CD14-positive monocyte (primary cell): ENCODE results near the gene SCN9A. TPM values are rescaled to one million over a fixed set of nuclear protein-coding genes. Genes with fewer than 3 reads are reported as not detected.

Source experiments
- DNase-seq, 3 donors: peaks; one replicate each; pipeline ENCODE4 v3.0.0-alpha.2; 2011 to 2022
- H2AFZ ChIP-seq: 2 replicates; pipeline ENCODE4 v1.6.0; 2012; ENCODE audit warnings: mild to moderate bottlenecking, low read depth, low read length, inconsistent platforms; ENCODE audit not compliant: insufficient read depth, poor library complexity, severe bottlenecking
- H3K27ac ChIP-seq, 2 donors: 1 replicate in 1 of 2; 2 replicates in 1 of 2; pipeline ENCODE4 v1.5.1; 2012 to 2013; ENCODE audit warnings: low read length in 2 of 2, control low read depth in 1 of 2, inconsistent platforms in 1 of 2, low read depth in 1 of 2, mild to moderate bottlenecking in 1 of 2
- H3K27me3 ChIP-seq, 2 donors: one replicate each; pipeline versions ENCODE4 v1.6.0 to v1.6.1; 2011 to 2013; ENCODE audit warnings: low read length in 2 of 2; ENCODE audit not compliant: control insufficient read depth in 2 of 2, insufficient read depth in 2 of 2
- H3K36me3 ChIP-seq, 2 donors: replicated peaks in 1 of 2; 1 replicate in 1 of 2; 2 replicates in 1 of 2; pipeline versions ENCODE4 v1.5.1 to v1.6.1; 2012 to 2013; ENCODE audit warnings: low read length in 2 of 2, control low read depth in 1 of 2, inconsistent platforms in 1 of 2, mild to moderate bottlenecking in 1 of 2; ENCODE audit not compliant: insufficient read depth in 2 of 2, control insufficient read depth in 1 of 2
- H3K4me1 ChIP-seq, 2 donors: 1 replicate in 1 of 2; 2 replicates in 1 of 2; pipeline versions ENCODE4 v1.5.1 to v1.6.1; 2012 to 2013; ENCODE audit warnings: low read length in 2 of 2, control low read depth in 1 of 2, inconsistent platforms in 1 of 2, mild to moderate bottlenecking in 1 of 2, moderate library complexity in 1 of 2; ENCODE audit not compliant: insufficient read depth in 2 of 2, control insufficient read depth in 1 of 2
- H3K4me2 ChIP-seq: replicated peaks from 2 replicates; pipeline ENCODE3; 2012; ENCODE audit warnings: low read length, moderate library complexity, mild to moderate bottlenecking; ENCODE audit not compliant: poor library complexity, severe bottlenecking; ENCODE audit errors: extremely low read depth
- H3K4me3 ChIP-seq, 3 experiments: fragments of 200-600 bp in 1 of 3; sonication (generic) in 1 of 3; replicated peaks in 1 of 3; 1 replicate in 2 of 3; 2 replicates in 1 of 3; pipeline ENCODE4 v1.5.1; 2011 to 2013; ENCODE audit warnings: low read length in 3 of 3, mild to moderate bottlenecking in 3 of 3, control low read depth in 2 of 3, low read depth in 2 of 3, inconsistent platforms in 1 of 3, moderate library complexity in 1 of 3
- H3K79me2 ChIP-seq: 2 replicates; pipeline ENCODE4 v1.6.0; 2012; ENCODE audit warnings: mild to moderate bottlenecking, control low read depth, inconsistent platforms, low read length, moderate library complexity; ENCODE audit not compliant: insufficient read depth
- H3K9ac ChIP-seq: 2 replicates; pipeline ENCODE4 v1.6.0; 2017; ENCODE audit warnings: low read length, mild to moderate bottlenecking; ENCODE audit not compliant: insufficient read depth, poor library complexity, severe bottlenecking
- H3K9me3 ChIP-seq, 2 donors: replicated peaks in 1 of 2; 1 replicate in 1 of 2; 2 replicates in 1 of 2; pipeline versions ENCODE4 v1.5.1 to v1.6.1; 2012 to 2013; ENCODE audit warnings: low read length in 2 of 2, control low read depth in 1 of 2; ENCODE audit not compliant: control insufficient read depth in 1 of 2, insufficient read depth in 1 of 2
- H4K20me1 ChIP-seq: 2 replicates; pipeline ENCODE4 v1.6.0; 2012; ENCODE audit warnings: mild to moderate bottlenecking, low read length, control low read depth, moderate library complexity; ENCODE audit not compliant: insufficient read depth
- H3K27ac Mint-ChIP-seq, 7 donors: one replicate each; pipeline ENCODE4 v1.8.0; 2020; ENCODE audit warnings: mild to moderate bottlenecking in 7 of 7, mixed read lengths in 7 of 7, moderate library complexity in 6 of 7, inconsistent platforms in 2 of 7
- H3K27me3 Mint-ChIP-seq, 3 donors: one replicate each; pipeline ENCODE4 v1.8.0; 2021 to 2022; ENCODE audit warnings: low read depth in 3 of 3, mild to moderate bottlenecking in 3 of 3, mixed read lengths in 3 of 3, moderate library complexity in 3 of 3, inconsistent platforms in 1 of 3
- H3K36me3 Mint-ChIP-seq, 2 donors: one replicate each; pipeline ENCODE4 v1.8.0; 2020; ENCODE audit warnings: mixed read lengths in 2 of 2, inconsistent platforms in 1 of 2, mild to moderate bottlenecking in 1 of 2
- H3K4me1 Mint-ChIP-seq: one replicate; pipeline ENCODE4 v1.8.0; 2020; ENCODE audit warnings: mild to moderate bottlenecking, mixed read lengths
- H3K4me3 Mint-ChIP-seq, 2 donors: one replicate each; pipeline ENCODE4 v1.8.0; 2020; ENCODE audit warnings: mild to moderate bottlenecking in 2 of 2, mixed read lengths in 2 of 2, moderate library complexity in 1 of 2
- H3K9me3 Mint-ChIP-seq, 7 donors: one replicate each; pipeline ENCODE4 v1.8.0; 2020 to 2022; ENCODE audit warnings: mixed read lengths in 7 of 7, mild to moderate bottlenecking in 6 of 7, moderate library complexity in 6 of 7, inconsistent platforms in 2 of 7
- CTCF ChIP-seq: fragments of 200-600 bp; IDR thresholded peaks from one replicate; pipeline ENCODE4 v1.8.0; 2022; ENCODE audit warnings: antibody characterized with exemption, mild to moderate bottlenecking
- WGBS: methylation state at CpG from one replicate; pipeline ENCODE4 v1.1.5; 2013; ENCODE audit warnings: missing lambda C conversion rate; ENCODE audit not compliant: insufficient coverage; 5-methylcytosine and 5-hydroxymethylcytosine counted together
- intact Hi-C, 2 donors: fragments of 100-400 bp; cut with micrococcal nuclease; formaldehyde crosslinking; loops; one replicate each; pipeline versions ENCODE4 v1.15.0 to v1.15.1; 2023
- polyA plus RNA-seq, 3 donors: library from polyadenylated mRNA; depleted of rRNA in 1 of 3; unstranded in 2 of 3; stranded (reverse) in 1 of 3; fragments of 300-500 nt in 2 of 3; fragments of >200 nt in 1 of 3; fragmentation: Illumina TruSeq in 2 of 3; gene quantifications; 1 replicate in 2 of 3; 2 replicates in 1 of 3; pipeline ENCODE4 v1.2.3, GENCODE V29; 2012 to 2021

Gene SCN9A
- polyA plus RNA-seq, 3 donors, result 0.24 to 0.67 (median 0.26) TPM

- Histone ChIP-seq H3K9me3 (no peaks in the 10 kb centered on the region), H3K36me3 (no peaks in the 10 kb centered on the region), H3K27me3 (no peaks in the 10 kb centered on the region), H3K9ac (no peak overlapping the region), H2AFZ (no peak overlapping the region), H3K79me2 (no peaks in the 10 kb centered on the region), H3K4me1 (no peaks in the 10 kb centered on the region), H3K4me2 (no peak overlapping the region), H3K27ac (no peak overlapping the region), H3K4me3 (no peak overlapping the region), H4K20me1 (no peaks in the 10 kb centered on the region)
- intact Hi-C loops, result no loop called here
- Mint-ChIP-seq H3K27me3 (peaks cover 0 to 4% (median 1%) of the 10 kb centered on the region in 3 donors), H3K9me3 (peaks cover 0 to 3% (median 0%) of the 10 kb centered on the region in 7 donors), H3K4me3 (no peak overlapping the region), H3K36me3 (no peaks in the 10 kb centered on the region), H3K27ac (no peak overlapping the region), H3K4me1 (no peaks in the 10 kb centered on the region)
- no peak for DNase-seq
- no peak for TF ChIP-seq CTCF
- WGBS, result no CpG with 5 or more reads among the region's 1 CpG
Observed at GRCh38 chr2:166240387-166241313, 135.1 kb downstream of the SCN9A start.

GRCh38 chr2:166239548-166239947 is 136.2 kb downstream of the SCN9A start:
- DNase-seq, result no peak
- no peak overlapping the region for H3K27ac ChIP-seq
- H3K9me3 ChIP-seq, result no peaks in the 10 kb centered on the region
- no peak overlapping the region for H3K27ac Mint-ChIP-seq
- no peaks in the 10 kb centered on the region for H3K36me3 ChIP-seq
- H3K4me2 ChIP-seq, result no peak overlapping the region
- H3K4me1 ChIP-seq, result no peaks in the 10 kb centered on the region
- H3K27me3 Mint-ChIP-seq, result peaks cover 0 to 4% (median 1%) of the 10 kb centered on the region in 3 donors
- peaks cover 0 to 3% (median 0%) of the 10 kb centered on the region in 7 donors for H3K9me3 Mint-ChIP-seq
- TF ChIP-seq CTCF, result no peak
- no peaks in the 10 kb centered on the region for H3K27me3 ChIP-seq
- H3K79me2 ChIP-seq, result no peaks in the 10 kb centered on the region
- H2AFZ ChIP-seq, result no peak overlapping the region
- no peak overlapping the region for H3K9ac ChIP-seq
- H4K20me1 ChIP-seq, result no peaks in the 10 kb centered on the region
- H3K36me3 Mint-ChIP-seq, result no peaks in the 10 kb centered on the region
- WGBS, result 97% methylated on average over 3 of the region's 3 CpGs
- H3K4me1 Mint-ChIP-seq, result no peaks in the 10 kb centered on the region
- H3K4me3 ChIP-seq, result no peak overlapping the region
- intact Hi-C loops, result no loop called here
- no peak overlapping the region for H3K4me3 Mint-ChIP-seq
